Activated T-cell treated with anti-CD3 and anti-CD28 coated beads, Interleukin-2, amount 50 U/mL, for 24 hours (primary cell): Measurements from ENCODE around the gene RAB6A.

Experiments
- DNase-seq: peaks from one replicate; pipeline ENCODE4 v3.0.0-alpha.2; 2020
- H3K27ac Mint-ChIP-seq: 2 replicates; pipeline ENCODE4 v1.8.0; 2020; ENCODE audit warnings: mild to moderate bottlenecking, mixed read lengths
- H3K27me3 Mint-ChIP-seq: 2 replicates; pipeline ENCODE4 v1.8.0; 2020; ENCODE audit warnings: mixed read lengths
- H3K36me3 Mint-ChIP-seq: 2 replicates; pipeline ENCODE4 v1.8.0; 2020; ENCODE audit warnings: low read depth, mixed read lengths
- H3K4me1 Mint-ChIP-seq: 2 replicates; pipeline ENCODE4 v1.8.0; 2020; ENCODE audit warnings: low read depth, mixed read lengths
- H3K4me3 Mint-ChIP-seq: 2 replicates; pipeline ENCODE4 v1.8.0; 2020; ENCODE audit warnings: mild to moderate bottlenecking, moderate library complexity, mixed read lengths
- H3K9me3 Mint-ChIP-seq: 2 replicates; pipeline ENCODE4 v1.8.0; 2020; ENCODE audit warnings: mixed read lengths

RAB6A gene

GRCh38 chr11:73662445-73663157, 98.3 kb downstream of the RAB6A start:
- Mint-ChIP-seq H3K4me1 (peaks cover 14% of the 10 kb centered on the region), H3K36me3 (no peaks in the 10 kb centered on the region), H3K9me3 (no peaks in the 10 kb centered on the region), H3K27me3 (no peaks in the 10 kb centered on the region), H3K4me3 (no peak overlapping the region), H3K27ac (no peak overlapping the region)
- no peak for DNase-seq

- H3K27me3 Mint-ChIP-seq: no peaks in the 10 kb centered on the region
- H3K4me3 Mint-ChIP-seq: peak overlapping the region; percentile 8
- H3K36me3 Mint-ChIP-seq: no peaks in the 10 kb centered on the region
- DNase-seq: peak; percentile 94
- no peak overlapping the region for H3K27ac Mint-ChIP-seq
- no peaks in the 10 kb centered on the region for H3K9me3 Mint-ChIP-seq
- peaks cover 14% of the 10 kb centered on the region for H3K4me1 Mint-ChIP-seq
Observed at GRCh38 chr11:73661035-73661628, 99.7 kb downstream of the RAB6A start.

- H3K4me3 Mint-ChIP-seq: no peak overlapping the region
- no peak overlapping the region for H3K27ac Mint-ChIP-seq
- no peaks in the 10 kb centered on the region for H3K9me3 Mint-ChIP-seq
- no peaks in the 10 kb centered on the region for H3K27me3 Mint-ChIP-seq
- peaks cover 14% of the 10 kb centered on the region for H3K4me1 Mint-ChIP-seq
- no peak for DNase-seq
- H3K36me3 Mint-ChIP-seq: no peaks in the 10 kb centered on the region
Observed at GRCh38 chr11:73660497-73661034, 100.3 kb downstream of the RAB6A start.

- Mint-ChIP-seq H3K36me3 (no peaks in the 10 kb centered on the region), H3K27ac (no peak overlapping the region), H3K4me1 (peaks cover 14% of the 10 kb centered on the region), H3K27me3 (no peaks in the 10 kb centered on the region), H3K9me3 (no peaks in the 10 kb centered on the region), H3K4me3 (no peak overlapping the region)
- no peak for DNase-seq
Observed at GRCh38 chr11:73659961-73660360, 100.9 kb downstream of the RAB6A start.

- no peak overlapping the region for H3K27ac Mint-ChIP-seq
Observed at GRCh38 chr11:73656985-73657384, 103.9 kb downstream of the RAB6A start.

GRCh38 chr11:73655686-73656085, 105.2 kb downstream of the RAB6A start:
- no peak overlapping the region for H3K4me3 Mint-ChIP-seq
- no peaks in the 10 kb centered on the region for H3K27me3 Mint-ChIP-seq
- H3K4me1 Mint-ChIP-seq: peaks cover 3% of the 10 kb centered on the region
- DNase-seq: no peak
- H3K36me3 Mint-ChIP-seq: peaks cover 6% of the 10 kb centered on the region
- H3K27ac Mint-ChIP-seq: peak overlapping the region; percentile 51
- no peaks in the 10 kb centered on the region for H3K9me3 Mint-ChIP-seq

More at GRCh38 chr11:73656985-73657384, 103.9 kb downstream of the RAB6A start:
- H3K4me3 Mint-ChIP-seq: no peak overlapping the region
- H3K4me1 Mint-ChIP-seq: peaks cover 8% of the 10 kb centered on the region
- DNase-seq: no peak
- H3K9me3 Mint-ChIP-seq: no peaks in the 10 kb centered on the region
- peaks cover 3% of the 10 kb centered on the region for H3K36me3 Mint-ChIP-seq
- no peaks in the 10 kb centered on the region for H3K27me3 Mint-ChIP-seq

- DNase-seq: no peak
- no peak overlapping the region for H3K4me3 Mint-ChIP-seq
- no peak overlapping the region for H3K27ac Mint-ChIP-seq
- no peaks in the 10 kb centered on the region for H3K9me3 Mint-ChIP-seq
- no peaks in the 10 kb centered on the region for H3K27me3 Mint-ChIP-seq
- H3K4me1 Mint-ChIP-seq: no peaks in the 10 kb centered on the region
- peaks cover 6% of the 10 kb centered on the region for H3K36me3 Mint-ChIP-seq
Observed at GRCh38 chr11:73654482-73655021, 106.3 kb downstream of the RAB6A start.

- Mint-ChIP-seq H3K4me1 (no peaks in the 10 kb centered on the region), H3K9me3 (no peaks in the 10 kb centered on the region), H3K27ac (no peak overlapping the region), H3K4me3 (no peak overlapping the region), H3K27me3 (no peaks in the 10 kb centered on the region), H3K36me3 (peaks cover 6% of the 10 kb centered on the region)
- no peak for DNase-seq
Observed at GRCh38 chr11:73653996-73654395, 106.9 kb downstream of the RAB6A start.

GRCh38 chr11:73652856-73653559, 107.9 kb downstream of the RAB6A start:
- Mint-ChIP-seq H3K36me3 (peaks cover 6% of the 10 kb centered on the region), H3K4me1 (peaks cover 3% of the 10 kb centered on the region)

GRCh38 chr11:73652046-73652730, 108.7 kb downstream of the RAB6A start:
- no peaks in the 10 kb centered on the region for H3K27me3 Mint-ChIP-seq
- H3K36me3 Mint-ChIP-seq: peaks cover 6% of the 10 kb centered on the region
- no peaks in the 10 kb centered on the region for H3K9me3 Mint-ChIP-seq
- no peak overlapping the region for H3K27ac Mint-ChIP-seq
- H3K4me1 Mint-ChIP-seq: peaks cover 10% of the 10 kb centered on the region
- DNase-seq: no peak
- no peak overlapping the region for H3K4me3 Mint-ChIP-seq

More at GRCh38 chr11:73652856-73653559, 107.9 kb downstream of the RAB6A start:
- no peak for DNase-seq
- no peak overlapping the region for H3K4me3 Mint-ChIP-seq
- no peaks in the 10 kb centered on the region for H3K27me3 Mint-ChIP-seq
- no peaks in the 10 kb centered on the region for H3K9me3 Mint-ChIP-seq
- H3K27ac Mint-ChIP-seq: no peak overlapping the region

- no peak overlapping the region for H3K27ac Mint-ChIP-seq
- H3K4me1 Mint-ChIP-seq: peaks cover 15% of the 10 kb centered on the region
- H3K4me3 Mint-ChIP-seq: no peak overlapping the region
- no peak for DNase-seq
- peaks cover 6% of the 10 kb centered on the region for H3K36me3 Mint-ChIP-seq
- no peaks in the 10 kb centered on the region for H3K9me3 Mint-ChIP-seq
- no peaks in the 10 kb centered on the region for H3K27me3 Mint-ChIP-seq
Observed at GRCh38 chr11:73651661-73652045, 109.2 kb downstream of the RAB6A start.

- peaks cover 16% of the 10 kb centered on the region for H3K4me1 Mint-ChIP-seq
- no peak for DNase-seq
- no peaks in the 10 kb centered on the region for H3K27me3 Mint-ChIP-seq
- H3K27ac Mint-ChIP-seq: no peak overlapping the region
- no peaks in the 10 kb centered on the region for H3K9me3 Mint-ChIP-seq
- peaks cover 6% of the 10 kb centered on the region for H3K36me3 Mint-ChIP-seq
- no peak overlapping the region for H3K4me3 Mint-ChIP-seq
Observed at GRCh38 chr11:73651252-73651651, 109.6 kb downstream of the RAB6A start.

- H3K4me1 Mint-ChIP-seq: peaks cover 16% of the 10 kb centered on the region
- peaks cover 6% of the 10 kb centered on the region for H3K36me3 Mint-ChIP-seq
- H3K27me3 Mint-ChIP-seq: no peaks in the 10 kb centered on the region
- H3K9me3 Mint-ChIP-seq: no peaks in the 10 kb centered on the region
- no peak overlapping the region for H3K27ac Mint-ChIP-seq
- DNase-seq: no peak
- no peak overlapping the region for H3K4me3 Mint-ChIP-seq
Observed at GRCh38 chr11:73650400-73650799, 110.5 kb downstream of the RAB6A start.

- Mint-ChIP-seq H3K4me3 (no peak overlapping the region), H3K27ac (no peak overlapping the region), H3K9me3 (no peaks in the 10 kb centered on the region)
Observed at GRCh38 chr11:73649206-73649605, 111.7 kb downstream of the RAB6A start.

More at GRCh38 chr11:73649206-73649605, 111.7 kb downstream of the RAB6A start:
- H3K4me1 Mint-ChIP-seq: peaks cover 16% of the 10 kb centered on the region
- H3K27me3 Mint-ChIP-seq: no peaks in the 10 kb centered on the region
- peaks cover 6% of the 10 kb centered on the region for H3K36me3 Mint-ChIP-seq
- no peak for DNase-seq
